ENCODE results near the gene SLC2A10. TPM values are rescaled to one million over a fixed set of nuclear protein-coding genes. Genes with fewer than 3 reads are reported as not detected.

The SLC2A10 gene
- total and polyA plus RNA-seq, 2 donors (not counting 3 experiments of a cell fraction or from before 2014, with no cell fraction given), result 11.2 to 13.6 TPM

GRCh38 chr20:46660487-46660886 lies 49.0 kb upstream of the SLC2A10 start:
- FAIRE-seq (no peak), DNase-seq (ENCODE audit: low read depth, low spot score) (no peak)
- Histone ChIP-seq H4K20me1 (replicated peaks; ENCODE audit: control insufficient read depth, extremely low read depth, insufficient read depth, low read length) (no peaks in the 10 kb centered on the region), H3K9ac (replicated peaks; ENCODE audit: extremely low read depth, insufficient read depth, low read length) (no peak overlapping the region), H3K9me1 (replicated peaks; ENCODE audit: control insufficient read depth, extremely low read depth, insufficient read depth, low read length) (no peaks in the 10 kb centered on the region), H3K4me1 (ENCODE audit: control insufficient read depth, extremely low read depth, insufficient read depth, low read length) (no peaks in the 10 kb centered on the region), H3K36me3 (ENCODE audit: control insufficient read depth in 2 of 2, extremely low read depth in 1 of 2, insufficient read depth in 2 of 2, low read length in 2 of 2) (no peaks in the 10 kb centered on the region), H2AFZ (ENCODE audit: low read depth, low read length) (no peak overlapping the region), H3K4me3 (replicated peaks in 1 of 3; ENCODE audit: insufficient read depth in 1 of 3, low read depth in 1 of 3, low read length in 3 of 3) (no peak overlapping the region), H3K79me2 (ENCODE audit: control insufficient read depth, insufficient read depth, low read length) (no peaks in the 10 kb centered on the region), H3K27me3 (ENCODE audit: control insufficient read depth in 2 of 2, insufficient read depth in 2 of 2, low read length in 2 of 2) (no peaks in the 10 kb centered on the region), H3K4me2 (ENCODE audit: insufficient read depth, low read length) (no peak overlapping the region), H3K9me3 (replicated peaks; ENCODE audit: control insufficient read depth, insufficient read depth, low read length) (no peaks in the 10 kb centered on the region), H3K27ac (ENCODE audit: insufficient read depth, low read depth, low read length) (no peak overlapping the region)
- no peak for TF ChIP-seq POLR2A (IDR thresholded peaks at IDR 0.05; ENCODE audit: low read depth, low read length)
- no peak for TF ChIP-seq EZH2 (IDR thresholded peaks at IDR 0.05; ENCODE audit: borderline replicate concordance, low read depth, low read length, severe bottlenecking)
- no peak for TF ChIP-seq POLR2AphosphoS5 (IDR thresholded peaks at IDR 0.05; ENCODE audit: insufficient read depth, low read depth, low read length)
- TF ChIP-seq, protein P1, sequence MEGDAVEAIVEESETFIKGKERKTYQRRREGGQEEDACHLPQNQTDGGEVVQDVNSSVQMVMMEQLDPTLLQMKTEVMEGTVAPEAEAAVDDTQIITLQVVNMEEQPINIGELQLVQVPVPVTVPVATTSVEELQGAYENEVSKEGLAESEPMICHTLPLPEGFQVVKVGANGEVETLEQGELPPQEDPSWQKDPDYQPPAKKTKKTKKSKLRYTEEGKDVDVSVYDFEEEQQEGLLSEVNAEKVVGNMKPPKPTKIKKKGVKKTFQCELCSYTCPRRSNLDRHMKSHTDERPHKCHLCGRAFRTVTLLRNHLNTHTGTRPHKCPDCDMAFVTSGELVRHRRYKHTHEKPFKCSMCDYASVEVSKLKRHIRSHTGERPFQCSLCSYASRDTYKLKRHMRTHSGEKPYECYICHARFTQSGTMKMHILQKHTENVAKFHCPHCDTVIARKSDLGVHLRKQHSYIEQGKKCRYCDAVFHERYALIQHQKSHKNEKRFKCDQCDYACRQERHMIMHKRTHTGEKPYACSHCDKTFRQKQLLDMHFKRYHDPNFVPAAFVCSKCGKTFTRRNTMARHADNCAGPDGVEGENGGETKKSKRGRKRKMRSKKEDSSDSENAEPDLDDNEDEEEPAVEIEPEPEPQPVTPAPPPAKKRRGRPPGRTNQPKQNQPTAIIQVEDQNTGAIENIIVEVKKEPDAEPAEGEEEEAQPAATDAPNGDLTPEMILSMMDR (IDR thresholded peaks at IDR 0.05; ENCODE audit: extremely low read depth in 1 of 2, insufficient read depth in 1 of 2, low read depth in 1 of 2, low read length in 2 of 2), result no peak
- TF ChIP-seq GATA2 (IDR thresholded peaks at IDR 0.05; ENCODE audit: insufficient read depth, insufficient read length, low read depth, low read length), result no peak
- TF ChIP-seq JUN (IDR thresholded peaks at IDR 0.05; ENCODE audit: borderline replicate concordance, insufficient read depth, insufficient read length, low read depth), result no peak
- no peak for TF ChIP-seq FOS (IDR thresholded peaks at IDR 0.05; ENCODE audit: borderline replicate concordance, insufficient read depth, low read length)
- TF ChIP-seq MYC (IDR thresholded peaks at IDR 0.05; ENCODE audit: low read depth, low read length), result no peak
- TF ChIP-seq, protein P2, sequence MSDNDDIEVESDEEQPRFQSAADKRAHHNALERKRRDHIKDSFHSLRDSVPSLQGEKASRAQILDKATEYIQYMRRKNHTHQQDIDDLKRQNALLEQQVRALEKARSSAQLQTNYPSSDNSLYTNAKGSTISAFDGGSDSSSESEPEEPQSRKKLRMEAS (IDR thresholded peaks at IDR 0.05; ENCODE audit: insufficient read depth, insufficient read length), result no peak
- CTCF ChIA-PET, result interaction anchor here (1.3 kb wide), 1 partner anchor 11 kb away, joined by 3 read pairs; no protein-coding TSS in a partner anchor
- intact Hi-C loops (cut with micrococcal nuclease) (no loop called here), dilution Hi-C loops (cut with MboI; ENCODE audit: extremely low pct_ligation_motif_present, low sequenced_read_pairs) (no loop called here)
- POLR2A ChIA-PET, result no interaction called here
- no TSS peak for BruUV-seq (replicated peaks)

Data from endothelial cell of umbilical vein (primary cell).